ENCODE measurements around the gene PHLDA3. TPM values are rescaled to one million over a fixed set of nuclear protein-coding genes. Genes with fewer than 3 reads are reported as not detected.

The PHLDA3 gene
- total and polyA plus RNA-seq, 2 of the 13 experiments (the other 11 are each of a cell fraction or from before 2014, with no cell fraction given) = 16.7 to 33.6 TPM

- peak; percentile 14; the same call in 1 of the 2 replicates for TF ChIP-seq PRDM15 (CRISPR knock-in tag; IDR thresholded peaks at IDR 0.05)
- no peak; the same call in 1 of the 2 replicates for TF ChIP-seq ZXDC (CRISPR knock-in tag; IDR thresholded peaks at IDR 0.05)
- TF ChIP-seq ZNF710 (CRISPR knock-in tag; IDR thresholded peaks at IDR 0.05; ENCODE audit: borderline replicate concordance) = no peak
- TF ChIP-seq ZNF674 (CRISPR knock-in tag; IDR thresholded peaks at IDR 0.05; ENCODE audit: low read depth) = no peak
- TF ChIP-seq ZNF589 (CRISPR knock-in tag; conservative IDR thresholded peaks at IDR 0.05) = 0 out of 2 replicates have a peak, but pooled peaks have one; percentile 52
- TF ChIP-seq ZBTB10 (CRISPR knock-in tag; IDR thresholded peaks at IDR 0.05; ENCODE audit: borderline replicate concordance) = 0 out of 2 replicates have a peak, but pooled peaks have one; percentile 11
Measured at GRCh38 chr1:201468501-201468843, 516 bp downstream of the PHLDA3 start (continued).
